IPS-18c (cell line): ENCODE data around the gene ADNP2.
"Not testable (repeated sequence)": the region's sequence is repeated elsewhere in the genome, so short reads cannot be mapped to it uniquely, and the experiment has no call there.

Experiments used
- H3K4me3 ChIP-seq: 2 replicates; pipeline ENCODE4 v1.7.0; 2013; ENCODE audit warnings: low read depth, mild to moderate bottlenecking, low read length, moderate library complexity; ENCODE audit not compliant: insufficient read depth
- H3K9me3 ChIP-seq: one replicate; pipeline ENCODE4 v1.6.1; 2013; ENCODE audit warnings: mild to moderate bottlenecking, low read length, moderate library complexity; ENCODE audit not compliant: control insufficient read depth, insufficient read depth

The ADNP2 gene

GRCh38 chr18:80161781-80162417 is 52.8 kb downstream of the ADNP2 start:
- Histone ChIP-seq H3K9me3 (peaks cover 9% of the 10 kb centered on the region), H3K4me3 (no peak overlapping the region)

- H3K9me3 ChIP-seq = peaks cover 9% of the 10 kb centered on the region
- H3K4me3 ChIP-seq = no peak overlapping the region; the same call in 1 of the 2 replicates
Observed at GRCh38 chr18:80163183-80163582, 54.1 kb downstream of the ADNP2 start.

GRCh38 chr18:80164727-80165355 is 55.8 kb downstream of the ADNP2 start:
- not testable (repeated sequence) for H3K4me3 ChIP-seq, H3K9me3 ChIP-seq

GRCh38 chr18:80166240-80166639 is 57.2 kb downstream of the ADNP2 start:
- H3K4me3 ChIP-seq = no peak overlapping the region
- peaks cover 7% of the 10 kb centered on the region for H3K9me3 ChIP-seq

DNA sequence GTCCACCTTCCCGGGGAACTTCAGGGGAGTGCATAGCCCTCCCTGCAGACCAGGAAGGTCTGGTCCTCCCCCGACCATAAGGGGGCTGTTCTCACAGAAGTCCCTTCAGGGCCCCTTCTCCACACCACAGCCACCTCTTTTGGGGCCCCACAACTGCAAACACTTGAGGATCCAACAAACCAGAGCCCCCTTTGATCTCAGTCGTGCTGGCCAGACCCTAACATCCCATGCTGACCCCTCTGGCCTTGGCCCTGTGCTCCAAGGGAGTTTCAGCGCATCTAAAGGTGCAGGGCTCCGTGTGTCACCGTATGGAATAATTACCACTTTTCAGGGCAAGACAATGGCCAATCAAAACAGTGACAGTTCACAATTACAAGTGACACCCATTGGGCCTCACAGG is 57.7 kb downstream of the ADNP2 start:
- Histone ChIP-seq H3K4me3 (no peak overlapping the region), H3K9me3 (peaks cover 7% of the 10 kb centered on the region)

DNA sequence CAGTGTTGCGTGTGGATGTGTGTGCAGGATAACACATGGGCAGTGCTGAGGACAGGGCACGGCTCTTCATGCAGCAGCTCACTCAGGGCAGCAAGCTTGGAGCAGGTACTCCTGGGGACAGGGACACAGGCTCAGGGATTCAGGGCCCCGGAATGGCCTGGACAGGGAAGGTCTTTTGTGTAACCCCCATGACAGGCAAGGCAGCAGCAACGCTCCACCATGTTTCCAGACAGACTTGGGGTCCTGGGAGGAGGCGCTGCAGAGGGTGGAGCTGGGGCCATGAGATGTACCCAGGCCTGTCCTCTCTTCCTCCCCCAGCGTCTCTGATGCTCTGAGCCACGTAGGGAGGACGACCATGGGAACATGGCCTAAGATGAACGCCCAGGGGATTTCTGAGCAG is 58.3 kb downstream of the ADNP2 start:
- Histone ChIP-seq H3K9me3 (peaks cover 4% of the 10 kb centered on the region), H3K4me3 (no peak overlapping the region)

GRCh38 chr18:80167931-80168330 is 58.9 kb downstream of the ADNP2 start:
- peaks cover 4% of the 10 kb centered on the region for H3K9me3 ChIP-seq
- H3K4me3 ChIP-seq = no peak overlapping the region

GRCh38 chr18:80168346-80168745 is 59.3 kb downstream of the ADNP2 start:
- Histone ChIP-seq H3K4me3 (no peak overlapping the region), H3K9me3 (peaks cover 4% of the 10 kb centered on the region)

DNA sequence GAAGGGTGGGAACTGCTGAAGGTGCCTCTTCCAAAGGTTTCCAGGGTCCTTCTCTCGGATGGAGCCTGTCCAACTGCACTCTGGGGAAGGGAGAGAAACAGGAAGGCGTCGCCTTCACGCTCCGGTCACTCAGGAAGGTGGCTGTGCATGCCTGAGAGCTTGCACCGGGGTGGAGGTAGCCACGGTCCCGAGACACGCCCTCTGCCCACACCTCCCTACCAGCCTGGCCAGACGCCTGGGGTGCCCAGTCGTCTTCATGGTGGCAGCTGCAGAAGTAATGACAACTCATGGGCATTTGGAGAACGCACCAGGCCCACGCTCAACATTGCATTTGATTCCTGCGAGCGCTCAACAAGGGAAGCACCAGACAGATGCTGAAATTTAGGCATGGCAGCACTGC is 59.9 kb downstream of the ADNP2 start:
- peaks cover 4% of the 10 kb centered on the region for H3K9me3 ChIP-seq
- no peak overlapping the region for H3K4me3 ChIP-seq

- peaks cover 2% of the 10 kb centered on the region for H3K9me3 ChIP-seq
- no peak overlapping the region for H3K4me3 ChIP-seq
Observed at GRCh38 chr18:80169607-80170006, 60.5 kb downstream of the ADNP2 start.

DNA sequence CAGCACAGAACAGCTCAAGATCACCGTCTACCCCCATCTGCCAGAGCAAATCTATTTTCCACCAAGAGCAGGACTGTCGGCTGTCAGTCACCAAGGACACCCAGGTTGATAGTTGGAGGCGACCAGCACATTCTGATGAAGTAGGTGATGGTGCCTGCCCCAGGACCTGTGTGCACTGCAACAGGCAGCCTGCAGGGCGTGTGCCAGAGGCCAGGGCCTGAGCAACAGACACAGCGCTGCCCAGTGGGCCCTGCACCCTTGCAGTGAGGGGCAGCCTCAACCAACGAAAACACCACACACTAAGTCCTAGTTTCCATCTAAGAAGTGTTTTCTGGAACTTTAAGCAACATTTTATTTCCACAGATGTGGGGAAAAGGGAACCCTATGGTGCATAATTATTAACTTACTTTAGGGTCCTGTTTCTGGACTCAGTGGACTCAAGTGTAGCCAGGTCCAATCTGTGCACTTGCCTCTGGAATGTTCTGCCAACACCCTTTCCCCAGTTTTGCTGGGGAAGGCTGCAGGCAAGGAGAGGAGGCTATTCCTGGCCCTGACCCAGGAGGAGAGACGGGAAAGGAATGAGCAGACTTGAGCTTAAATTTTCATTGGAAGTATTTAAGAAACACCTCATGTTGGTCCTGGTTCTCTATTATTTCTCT is 61.5 kb downstream of the ADNP2 start:
- H3K9me3 ChIP-seq = no peaks in the 10 kb centered on the region
- no peak overlapping the region for H3K4me3 ChIP-seq

GRCh38 chr18:80171054-80171872 is 62.2 kb downstream of the ADNP2 start:
- Histone ChIP-seq H3K9me3 (no peaks in the 10 kb centered on the region), H3K4me3 (no peak overlapping the region)

- Histone ChIP-seq H3K4me3 (no peak overlapping the region), H3K9me3 (no peaks in the 10 kb centered on the region)
Observed at GRCh38 chr18:80172056-80172455, 63.0 kb downstream of the ADNP2 start.

GRCh38 chr18:80173060-80173459 is 64.0 kb downstream of the ADNP2 start:
- Histone ChIP-seq H3K4me3 (no peak overlapping the region), H3K9me3 (no peaks in the 10 kb centered on the region)

- H3K4me3 ChIP-seq = no peak overlapping the region
- H3K9me3 ChIP-seq = no peaks in the 10 kb centered on the region
Observed at GRCh38 chr18:80175451-80176204, 66.6 kb downstream of the ADNP2 start.

- Histone ChIP-seq H3K9me3 (no peaks in the 10 kb centered on the region), H3K4me3 (no peak overlapping the region)
Observed at GRCh38 chr18:80176334-80177073, 67.4 kb downstream of the ADNP2 start.
